Measurements from ENCODE around the gene TCEA3.

GRCh38 chr1:23448846-23449245, 24.3 kb upstream of the TCEA3 start:
- TF ChIP-seq POLR2A (IDR thresholded peaks at IDR 0.05), result no peak
- no peak for TF ChIP-seq CTCF (IDR thresholded peaks at IDR 0.05)

Data from uterus (tissue), 2 donors.